Prostate gland (tissue), 2 donors: ENCODE measurements around the gene TBC1D5.
"Not testable (repeated sequence)": the region's sequence is repeated elsewhere in the genome, so short reads cannot be mapped to it uniquely, and the experiment has no call there.

Source experiments
- CTCF ChIP-seq, 4 experiments: fragments of 200-600 bp in 2 of 4; fragments of 450-650 bp in 2 of 4; sonication (generic) in 2 of 4; IDR thresholded peaks; 1 replicate in 3 of 4; 2 replicates in 1 of 4; pipeline ENCODE4 v1.5.1; 2016 to 2019; ENCODE audit warnings: antibody characterized with exemption in 4 of 4, mild to moderate bottlenecking in 2 of 4, moderate library complexity in 2 of 4
- POLR2A ChIP-seq: fragments of 450-650 bp; IDR thresholded peaks from one replicate; pipeline ENCODE4 v1.6.1; 2016; ENCODE audit warnings: antibody characterized with exemption, mild to moderate bottlenecking

GRCh38 chr3:17695665-17696064, 46.8 kb downstream of the TBC1D5 start:
- TF ChIP-seq CTCF (IDR thresholded peaks at IDR 0.05); POLR2A: not testable (repeated sequence)
